SK-N-MC (cell line): ENCODE results near the gene KRTAP10-5.

Experiments used
- EZH2 ChIP-seq: fragments of 200-600 bp; sonication (generic); IDR thresholded peaks from one replicate; pipeline ENCODE4 v1.6.1; 2017; ENCODE audit warnings: antibody characterized with exemption
- POLR2AphosphoS5 ChIP-seq: IDR thresholded peaks from 2 replicates; pipeline ENCODE4 v1.6.1; 2012; ENCODE audit warnings: mild to moderate bottlenecking, low read depth, low read length, borderline replicate concordance

DNA sequence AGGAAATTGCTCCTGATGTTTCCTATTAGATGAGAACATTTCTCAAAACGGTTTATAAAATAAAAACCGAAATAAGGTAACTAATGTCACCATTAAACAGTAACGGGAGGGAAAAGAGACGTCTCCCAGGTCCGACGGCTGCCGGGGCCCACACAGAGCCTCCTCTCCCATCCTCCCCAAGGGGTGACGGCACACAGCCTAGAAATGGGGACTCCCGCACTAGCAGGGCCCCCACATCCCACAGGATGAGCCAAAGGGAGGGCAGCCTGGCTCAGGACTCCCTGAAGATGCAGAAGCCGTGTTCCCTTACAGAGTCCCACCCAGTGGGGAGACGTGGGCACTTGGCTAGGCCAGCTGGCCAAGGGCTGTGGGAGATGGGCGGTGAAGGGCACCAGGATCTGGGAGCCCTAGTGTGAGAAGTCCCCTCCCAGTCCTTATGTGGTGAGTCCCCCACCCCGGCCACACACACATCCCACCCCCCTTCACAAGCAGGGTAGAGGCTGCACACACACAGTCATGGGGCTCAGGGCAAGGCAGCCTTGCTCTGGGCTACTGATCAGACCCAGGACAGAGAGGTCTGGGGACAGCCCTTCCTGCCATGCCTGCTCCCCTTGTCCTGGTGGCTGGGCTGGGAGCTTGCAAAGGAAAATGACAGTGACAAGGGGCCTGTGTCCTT, 25.1 kb downstream of the KRTAP10-5 start:
- TF ChIP-seq EZH2 (no peak), POLR2AphosphoS5 (no peak)
